HG02798 (cell line): ENCODE measurements around the gene CLIC5.

Source experiments
- ATAC-seq: cut with Tn5 transposase; IDR thresholded peaks from one replicate; pipeline ENCODE4 v1.9.1; 2021; ENCODE audit warnings: mild to moderate bottlenecking; ENCODE audit not compliant: unreplicated experiment, poor library complexity

Gene CLIC5

DNA sequence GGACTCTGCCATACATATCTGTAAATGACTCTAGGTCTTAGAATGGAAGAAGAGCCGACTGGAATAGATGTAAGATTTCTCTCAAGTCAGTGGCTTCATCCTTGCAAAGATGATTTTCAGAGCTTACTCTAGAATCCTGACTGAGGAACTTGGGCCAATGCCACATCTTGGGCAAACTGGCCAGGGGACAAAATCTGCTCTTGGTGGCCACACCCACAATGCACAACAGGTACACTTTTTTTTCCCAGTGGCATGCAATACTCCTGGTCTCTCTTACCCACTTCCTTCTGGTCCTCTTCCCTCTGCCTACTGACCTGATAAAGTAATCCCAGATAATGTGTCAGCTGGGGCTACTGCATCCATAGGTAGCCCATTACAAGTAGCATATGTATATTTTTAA is 13.4 kb downstream of the CLIC5 start:
- no peak for ATAC-seq

GRCh38 chr6:46000905-46001304 is 14.8 kb downstream of the CLIC5 start:
- no peak for ATAC-seq

DNA sequence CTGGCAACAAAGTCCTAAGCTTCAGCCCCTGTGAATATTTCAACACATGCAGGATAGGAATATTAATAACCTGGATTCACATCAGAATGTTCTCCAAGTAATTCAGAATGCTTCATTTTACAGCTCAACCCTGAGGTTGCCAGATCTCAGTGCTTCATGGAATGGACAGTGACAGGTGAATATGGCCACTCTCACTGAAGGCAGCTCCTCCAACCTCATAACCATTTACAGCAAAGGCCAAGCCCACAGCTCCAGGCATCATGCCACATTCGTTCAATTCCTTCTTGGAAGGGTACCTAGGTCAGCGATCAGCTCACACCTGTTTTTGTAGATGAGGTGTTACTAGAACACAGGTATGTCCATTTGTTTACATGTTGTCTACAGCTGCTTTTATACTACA is 17.1 kb downstream of the CLIC5 start:
- ATAC-seq: no peak

DNA sequence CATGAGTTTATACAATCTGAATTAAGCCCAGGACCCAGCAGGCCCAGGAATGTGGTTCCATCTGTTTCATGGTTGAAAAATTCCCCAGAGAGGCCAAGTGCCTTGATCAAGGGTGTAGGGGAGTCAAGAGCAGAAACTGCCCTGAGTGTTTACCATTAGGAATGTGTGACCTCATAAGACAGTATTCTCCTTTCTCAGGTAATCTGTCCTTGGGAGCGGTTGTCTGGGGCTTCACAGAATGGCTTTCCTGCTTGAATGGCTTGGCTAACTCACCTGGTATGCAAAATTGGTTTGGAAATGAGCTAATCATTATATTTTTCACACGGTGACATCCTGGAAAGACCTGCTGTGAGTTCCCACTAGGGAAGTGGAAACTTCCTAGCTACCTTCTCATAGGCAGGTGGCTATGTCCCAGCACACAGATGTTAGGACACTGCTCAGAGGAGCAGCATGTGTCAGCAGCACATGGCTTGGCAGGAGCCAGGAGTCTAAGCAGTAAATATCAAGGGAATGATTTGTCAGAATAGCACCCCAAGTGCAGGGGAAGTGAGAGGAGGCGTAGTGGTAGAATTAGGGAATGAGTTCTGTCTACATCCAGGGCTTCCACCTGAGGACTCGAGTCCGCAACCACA is 17.7 kb downstream of the CLIC5 start:
- ATAC-seq: no peak

DNA sequence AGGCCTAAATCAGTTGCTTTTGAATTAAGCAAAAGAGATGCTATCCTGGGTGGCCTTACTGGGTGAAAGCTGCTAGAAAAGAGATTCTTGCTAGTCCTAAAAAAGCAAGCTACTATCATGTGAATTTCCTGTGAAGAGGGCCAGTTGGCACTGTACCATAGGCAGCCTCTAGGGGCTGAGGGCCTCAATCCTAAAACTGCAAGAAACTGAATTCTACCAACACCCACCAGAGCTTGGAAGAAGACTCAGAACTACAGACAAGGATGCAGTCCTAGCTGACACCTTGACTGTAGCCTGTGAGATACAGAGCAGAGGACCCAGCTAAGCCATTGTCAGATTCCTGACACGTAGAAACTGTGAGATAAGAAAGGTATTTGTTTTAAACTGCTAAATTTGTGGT is 24.5 kb downstream of the CLIC5 start:
- ATAC-seq: no peak

DNA sequence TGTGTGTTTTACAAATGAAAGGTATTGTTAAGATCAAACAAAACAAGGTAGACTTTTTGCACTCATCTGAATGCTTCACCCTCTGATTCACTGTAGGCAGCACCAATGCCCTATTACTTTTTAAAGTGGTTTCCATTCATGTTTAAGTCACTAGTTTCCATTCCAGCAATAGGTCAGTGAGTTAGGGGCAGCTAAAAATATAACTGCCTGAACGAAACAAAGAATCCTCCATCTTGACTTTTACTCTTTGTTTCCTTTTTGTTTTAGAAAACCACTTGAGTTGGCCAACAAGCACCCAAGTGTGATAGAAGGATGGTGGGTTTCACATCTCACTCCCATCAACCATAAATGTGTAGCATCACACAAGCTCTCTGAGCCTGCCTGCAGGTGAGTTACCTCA is 25.5 kb downstream of the CLIC5 start:
- peak; percentile 66 for ATAC-seq

DNA sequence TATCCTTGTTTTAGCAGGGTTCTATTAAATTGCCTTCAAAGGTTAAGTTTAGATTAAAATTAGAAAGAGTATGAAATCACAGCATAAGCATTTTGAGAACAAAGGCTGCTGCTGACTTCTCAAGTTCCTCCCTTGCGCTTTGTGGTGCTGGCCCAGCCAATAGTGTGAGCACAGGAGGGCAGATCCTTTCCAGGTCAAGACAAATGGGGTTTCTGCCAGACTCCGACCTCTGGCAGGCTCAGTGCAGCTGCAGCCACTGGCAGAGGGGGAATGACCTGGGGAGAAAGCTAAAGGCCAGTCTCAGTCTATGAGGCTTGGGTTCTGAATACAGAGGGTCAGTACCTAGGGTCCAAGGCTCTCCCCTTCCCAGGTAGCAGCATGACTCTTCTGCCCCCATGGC is 27.0 kb downstream of the CLIC5 start:
- no peak for ATAC-seq

DNA sequence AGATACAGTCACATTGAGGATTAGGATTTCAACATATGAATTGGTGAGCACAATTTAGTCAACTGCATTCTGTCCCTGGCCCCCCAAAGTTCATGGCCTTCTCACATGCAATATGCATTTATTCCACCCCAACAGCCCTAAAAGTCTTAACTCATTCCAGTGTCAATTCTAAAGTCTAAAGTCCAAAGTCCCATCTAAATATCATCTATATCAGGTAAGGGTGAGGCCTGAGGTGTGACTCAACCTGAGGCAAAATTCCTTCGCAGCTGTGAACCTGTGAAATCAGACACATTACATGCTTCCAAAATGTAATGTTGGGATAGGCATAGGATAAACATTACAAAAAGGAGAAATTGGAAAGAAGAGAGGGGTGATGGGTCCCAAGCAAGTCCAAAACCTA is 27.8 kb downstream of the CLIC5 start:
- ATAC-seq: no peak

DNA sequence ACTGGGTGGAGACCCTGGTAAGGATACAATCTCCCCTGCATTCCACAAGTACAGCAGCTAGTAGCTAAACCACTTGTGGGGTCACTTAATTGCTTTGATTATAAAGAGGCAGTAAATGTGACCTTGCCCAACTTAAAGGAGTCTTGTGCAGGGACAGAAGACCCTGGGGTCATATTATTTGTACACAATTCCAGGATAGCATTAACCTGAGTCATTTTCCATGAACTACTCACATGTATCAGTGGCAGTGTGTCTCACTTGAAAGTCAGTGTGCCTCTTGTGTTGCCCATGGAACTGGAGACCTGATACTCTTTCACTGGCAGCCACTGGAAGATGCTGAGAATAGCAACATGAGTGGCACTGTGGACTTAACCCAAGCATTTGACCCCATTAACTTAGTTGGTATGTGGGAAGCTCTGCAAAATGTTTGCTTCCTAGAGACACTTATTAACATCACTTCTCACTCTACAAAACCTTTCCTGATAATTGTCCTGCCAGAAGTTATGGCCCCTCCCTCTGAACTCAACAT is 28.9 kb downstream of the CLIC5 start:
- ATAC-seq: no peak

DNA sequence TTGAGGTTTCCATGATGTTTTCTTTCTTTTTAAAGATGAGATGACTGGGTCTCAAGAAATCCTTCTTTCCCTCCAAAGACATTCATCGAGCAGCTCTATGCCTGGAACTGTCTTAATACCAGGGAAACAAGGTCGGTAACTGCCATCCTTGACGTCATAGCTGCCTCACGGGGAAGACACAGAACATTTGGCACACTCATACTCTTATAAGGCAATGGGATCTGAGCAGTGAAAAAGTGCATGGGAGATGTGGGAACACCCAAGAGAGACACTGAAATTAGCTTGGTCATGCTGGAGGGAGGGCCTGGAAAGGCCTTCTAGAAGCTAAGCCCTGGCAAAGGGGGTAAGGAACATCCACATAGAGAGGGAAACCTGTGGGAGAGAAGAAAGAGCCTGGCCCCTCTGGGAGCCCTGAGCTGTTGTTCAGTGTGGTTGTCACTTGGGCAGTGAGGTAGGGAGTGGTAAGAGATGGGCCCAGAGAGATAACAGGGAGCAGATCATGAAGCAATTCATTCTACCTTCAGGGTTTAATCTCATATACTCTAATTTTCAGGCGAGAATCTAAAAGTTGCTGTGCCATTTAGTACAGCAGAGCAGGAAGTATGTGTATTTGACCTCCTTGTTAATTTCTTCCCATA is 30.8 kb downstream of the CLIC5 start:
- no peak for ATAC-seq

GRCh38 chr6:45984347-45984746 is 31.3 kb downstream of the CLIC5 start:
- no peak for ATAC-seq

DNA sequence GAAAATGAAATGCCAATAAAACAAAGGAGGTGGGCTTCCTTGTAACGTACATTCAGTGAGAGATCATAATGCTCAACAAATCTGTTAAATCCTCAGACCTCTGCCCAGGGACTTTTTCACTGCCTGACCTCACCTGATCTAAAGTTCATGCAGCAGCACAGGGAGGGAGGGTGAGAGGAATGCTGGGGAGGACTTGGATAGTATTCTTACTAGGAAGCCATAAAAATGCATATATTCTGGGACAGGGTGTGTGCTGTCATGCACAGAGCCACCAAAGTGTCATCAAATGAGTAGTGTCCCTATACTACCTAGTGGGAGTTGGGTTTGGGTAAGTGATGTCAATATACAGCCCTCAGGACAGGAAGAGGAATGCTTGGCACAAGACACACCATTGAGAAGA is 32.6 kb downstream of the CLIC5 start:
- no peak for ATAC-seq

DNA sequence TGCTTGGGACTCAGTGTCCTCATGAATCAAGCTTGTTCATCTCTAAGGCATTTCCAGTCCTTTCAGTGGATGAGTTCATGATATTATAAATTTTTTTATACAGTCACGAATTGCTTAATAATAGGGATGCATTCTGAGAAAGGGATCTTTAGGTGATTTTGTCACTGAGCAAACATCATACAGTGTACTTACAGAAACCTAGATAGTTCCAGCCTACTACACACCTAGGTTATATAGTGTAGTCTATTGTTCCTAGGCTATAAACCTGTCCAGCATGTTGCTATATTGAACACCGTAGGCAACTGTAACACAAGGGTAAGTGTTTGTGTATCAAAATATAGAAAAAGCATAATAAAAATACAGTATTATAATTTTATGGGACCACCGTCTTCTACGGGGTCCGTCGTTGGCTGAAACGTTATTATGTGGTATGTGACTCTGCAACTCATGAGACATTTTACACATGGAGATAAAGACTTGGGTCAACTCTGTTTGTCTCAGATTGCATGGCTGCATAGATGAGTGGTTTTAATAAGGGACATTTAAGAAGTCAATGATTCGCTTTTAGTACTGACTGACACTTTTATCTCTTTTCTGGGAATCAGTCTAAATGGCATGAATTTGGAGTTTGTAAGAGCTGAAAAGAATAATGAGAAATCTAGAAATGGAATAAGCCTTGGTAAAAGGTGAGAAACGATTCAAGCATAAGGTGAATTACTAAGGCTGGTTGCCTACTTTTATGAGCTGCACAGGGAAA is 33.2 kb downstream of the CLIC5 start:
- ATAC-seq: no peak

DNA sequence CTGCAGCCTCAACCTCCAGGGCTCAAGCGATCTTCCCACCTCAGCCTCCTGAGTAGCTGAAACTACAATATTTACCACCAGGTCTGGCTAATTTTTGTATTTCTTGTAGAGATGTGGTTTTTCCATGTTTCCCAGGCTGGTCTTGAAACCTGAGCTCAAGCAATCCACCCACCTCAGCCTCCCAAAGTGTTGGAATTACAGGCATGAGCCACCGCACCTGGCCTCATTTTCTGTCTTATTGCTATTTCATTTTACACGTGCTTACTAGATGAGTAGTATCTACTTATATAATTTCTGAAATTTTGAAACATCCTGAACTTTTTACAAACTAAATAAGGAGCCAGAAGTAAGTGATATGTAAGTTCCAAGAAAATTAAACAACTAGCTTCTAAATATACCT is 34.6 kb downstream of the CLIC5 start:
- no peak for ATAC-seq

- no peak for ATAC-seq
These were observed 36.3 kb downstream of the CLIC5 start for GRCh38 chr6:45979311-45979710.

GRCh38 chr6:45974596-45974995 is 41.1 kb downstream of the CLIC5 start:
- no peak for ATAC-seq

GRCh38 chr6:45972795-45973503 is 42.7 kb downstream of the CLIC5 start:
- ATAC-seq: no peak

DNA sequence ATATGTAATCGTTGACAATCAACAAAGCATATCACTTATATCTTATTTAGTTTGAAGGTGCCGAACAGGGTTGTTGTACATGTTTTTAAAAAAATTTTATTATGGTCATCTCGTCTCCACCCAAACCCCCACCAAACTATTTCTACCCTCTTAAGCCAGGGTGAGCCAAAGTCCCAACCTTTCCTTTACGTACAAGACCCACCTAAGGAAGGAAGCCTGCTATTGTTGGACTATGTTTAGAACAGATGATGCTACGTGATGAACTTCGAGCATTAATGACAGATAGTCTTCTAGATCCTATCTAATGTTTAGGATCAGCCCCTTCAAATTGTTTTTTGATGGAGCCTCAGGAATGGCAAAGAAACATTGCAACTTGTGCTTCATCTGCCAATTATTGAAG is 44.4 kb downstream of the CLIC5 start:
- ATAC-seq: no peak

GRCh38 chr6:45970326-45970725 is 45.3 kb downstream of the CLIC5 start:
- no peak for ATAC-seq

DNA sequence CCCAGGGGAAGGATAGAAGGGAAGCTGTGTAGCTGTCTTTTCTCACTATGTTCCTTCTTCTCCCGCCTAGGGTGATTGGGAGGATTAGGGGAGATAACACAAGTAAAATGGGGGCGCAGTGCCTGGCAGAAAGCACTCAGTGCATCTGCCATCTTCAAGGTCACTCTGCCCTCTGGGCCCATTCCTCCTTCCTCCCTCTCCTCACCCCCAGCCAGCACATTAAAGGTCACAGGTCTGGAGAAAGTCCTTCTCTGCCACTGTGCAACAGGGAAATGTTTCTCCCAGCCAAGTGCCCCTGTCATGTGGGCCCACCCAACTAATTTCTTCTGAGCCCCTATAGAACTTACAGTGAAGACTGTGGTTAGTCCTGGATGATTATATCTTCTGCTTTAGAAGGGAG is 45.8 kb downstream of the CLIC5 start:
- no peak for ATAC-seq

- no peak for ATAC-seq
These were observed 46.6 kb downstream of the CLIC5 start for GRCh38 chr6:45969026-45969425.
